Measurements from ENCODE around the gene RPS17. TPM values are rescaled to one million over a fixed set of nuclear protein-coding genes. Genes with fewer than 3 reads are reported as not detected.
"Not testable (repeated sequence)": the region's sequence is repeated elsewhere in the genome, so short reads cannot be mapped to it uniquely, and the experiment has no call there.

Gene RPS17
- total RNA-seq, 1 donor from 2014 or later = 3,227 TPM

DNA sequence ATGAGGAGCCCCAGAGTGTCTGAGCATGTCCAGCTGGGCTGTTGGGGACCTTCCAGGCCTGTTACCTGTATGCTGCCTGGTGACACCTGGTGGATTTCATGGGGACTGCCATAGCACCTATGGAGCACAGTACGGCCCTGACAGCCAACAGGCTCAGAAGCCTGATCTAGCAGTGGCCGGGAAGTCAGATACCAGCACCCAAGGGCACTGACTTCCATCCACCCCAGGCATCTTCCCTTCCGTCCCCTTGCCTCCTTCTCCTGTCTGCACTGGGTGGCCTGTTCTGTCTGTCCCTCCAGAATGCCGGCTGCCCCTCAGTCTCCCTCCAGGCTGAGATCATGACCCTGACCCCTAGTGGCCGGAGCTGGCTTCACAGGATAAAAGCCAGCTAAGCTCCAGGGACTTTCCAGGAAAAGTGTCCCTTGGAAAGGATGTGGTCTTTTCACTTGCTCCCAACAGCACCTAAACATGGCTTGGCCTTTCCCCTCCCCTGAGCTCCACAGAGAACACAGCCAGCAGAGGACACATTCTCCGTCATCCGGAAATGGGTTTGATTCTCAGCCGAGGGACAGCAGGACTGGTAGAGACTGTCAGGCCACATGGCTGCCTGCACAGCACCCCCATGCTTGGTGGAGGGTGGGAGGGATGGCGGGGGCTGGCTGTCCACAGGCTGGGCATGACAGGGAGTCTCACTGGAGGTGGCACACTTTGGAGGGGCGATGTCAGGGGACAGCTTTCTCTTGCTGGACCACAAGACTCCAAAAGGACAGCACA, 9.5 kb downstream of the RPS17 start:
- peaks cover 27% of the 10 kb centered on the region for H3K36me3 Mint-ChIP-seq (ENCODE audit: low read depth)
- peaks cover 7% of the 10 kb centered on the region for H3K4me1 Mint-ChIP-seq
- peak overlapping the region; percentile 69 for H3K4me3 Mint-ChIP-seq
- DNase-seq (peak; percentile 65), ATAC-seq (ENCODE audit: low read depth) (peak; percentile 96)
- ChIA-PET POLR2A (interaction anchor here (1.3 to 2.3 kb wide), 2 partner anchors 9 to 481 kb away, joined by 5 to 44 read pairs; partner anchors contain the start of genes C15orf40 and RPS17), CTCF (interaction anchor here (0.6 to 1.6 kb wide), 9 partner anchors 9 to 480 kb away, joined by 3 to 22 read pairs (median 3); partner anchors contain the start of genes C15orf40 and RPS17)
- no peaks in the 10 kb centered on the region for H3K27me3 Mint-ChIP-seq
- peak overlapping the region; percentile 16 for H3K27ac Mint-ChIP-seq
- intact Hi-C loops (cut with micrococcal nuclease) = no loop called here
- TF ChIP-seq, protein P1, sequence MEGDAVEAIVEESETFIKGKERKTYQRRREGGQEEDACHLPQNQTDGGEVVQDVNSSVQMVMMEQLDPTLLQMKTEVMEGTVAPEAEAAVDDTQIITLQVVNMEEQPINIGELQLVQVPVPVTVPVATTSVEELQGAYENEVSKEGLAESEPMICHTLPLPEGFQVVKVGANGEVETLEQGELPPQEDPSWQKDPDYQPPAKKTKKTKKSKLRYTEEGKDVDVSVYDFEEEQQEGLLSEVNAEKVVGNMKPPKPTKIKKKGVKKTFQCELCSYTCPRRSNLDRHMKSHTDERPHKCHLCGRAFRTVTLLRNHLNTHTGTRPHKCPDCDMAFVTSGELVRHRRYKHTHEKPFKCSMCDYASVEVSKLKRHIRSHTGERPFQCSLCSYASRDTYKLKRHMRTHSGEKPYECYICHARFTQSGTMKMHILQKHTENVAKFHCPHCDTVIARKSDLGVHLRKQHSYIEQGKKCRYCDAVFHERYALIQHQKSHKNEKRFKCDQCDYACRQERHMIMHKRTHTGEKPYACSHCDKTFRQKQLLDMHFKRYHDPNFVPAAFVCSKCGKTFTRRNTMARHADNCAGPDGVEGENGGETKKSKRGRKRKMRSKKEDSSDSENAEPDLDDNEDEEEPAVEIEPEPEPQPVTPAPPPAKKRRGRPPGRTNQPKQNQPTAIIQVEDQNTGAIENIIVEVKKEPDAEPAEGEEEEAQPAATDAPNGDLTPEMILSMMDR (IDR thresholded peaks at IDR 0.05) = no peak
- peaks cover 4% of the 10 kb centered on the region for H3K9me3 Mint-ChIP-seq

DNA sequence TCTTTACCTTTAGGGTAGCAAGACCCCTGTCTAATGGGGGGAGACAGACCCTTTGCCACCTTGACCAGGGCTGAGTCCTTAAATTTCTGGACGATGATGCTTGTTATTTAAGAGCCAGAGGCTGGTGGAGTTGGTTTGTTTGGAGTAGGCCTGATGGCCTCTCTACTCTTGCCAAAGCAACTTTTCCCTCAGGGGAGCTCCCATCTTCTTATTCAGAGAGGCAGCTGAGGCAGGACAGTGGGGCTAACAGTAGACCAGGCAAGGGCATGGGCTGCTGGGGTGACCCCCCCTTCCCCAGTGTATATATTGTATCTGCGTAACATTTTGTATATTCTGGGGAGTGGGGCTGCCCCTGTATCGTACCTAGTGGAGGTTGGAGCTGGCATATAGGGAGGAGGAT, 10.3 kb downstream of the RPS17 start:
- Mint-ChIP-seq H3K27ac (no peak overlapping the region), H3K9me3 (peaks cover 4% of the 10 kb centered on the region), H3K4me3 (no peak overlapping the region), H3K36me3 (ENCODE audit: low read depth) (peaks cover 19% of the 10 kb centered on the region), H3K4me1 (peaks cover 7% of the 10 kb centered on the region), H3K27me3 (no peaks in the 10 kb centered on the region)
- ChIA-PET POLR2A (interaction anchor here (1.3 to 2.3 kb wide), 2 partner anchors 10 to 482 kb away, joined by 5 to 44 read pairs; partner anchors contain the start of genes C15orf40 and RPS17), CTCF (interaction anchor here (1.3 to 1.6 kb wide), 3 partner anchors 10 to 481 kb away, joined by 7 to 22 read pairs (median 17); partner anchors contain the start of genes C15orf40 and RPS17)
- intact Hi-C loops (cut with micrococcal nuclease) = no loop called here
- DNase-seq = no peak
- TF ChIP-seq, protein P1 (IDR thresholded peaks at IDR 0.05) = no peak
- no peak for ATAC-seq (ENCODE audit: low read depth)

DNA sequence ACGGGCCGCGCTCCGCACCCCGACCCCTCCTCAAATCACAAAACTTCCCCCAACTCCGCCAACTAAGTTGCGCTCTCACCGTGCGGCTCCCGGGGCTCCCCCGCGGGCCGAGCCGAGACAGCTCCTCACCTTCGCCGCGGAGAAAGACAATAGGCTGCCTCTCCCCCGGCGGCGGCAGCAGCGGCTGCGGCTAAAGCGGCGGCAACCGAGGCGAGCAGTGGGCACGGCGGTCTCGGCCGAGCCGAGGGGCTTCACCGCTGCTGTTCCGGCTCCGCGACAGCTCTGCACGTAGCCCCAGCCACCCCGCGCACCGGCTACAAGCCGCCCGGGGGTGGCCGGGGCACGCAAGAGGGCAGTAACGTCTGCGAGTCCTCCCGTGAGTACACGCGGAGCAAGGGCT, 26.7 kb downstream of the RPS17 start:
- POLR2A ChIA-PET; ATAC-seq (ENCODE audit: low read depth); DNase-seq; H3K4me1 Mint-ChIP-seq; intact Hi-C loops (cut with micrococcal nuclease); CTCF ChIA-PET; H3K27ac Mint-ChIP-seq; H3K36me3 Mint-ChIP-seq (ENCODE audit: low read depth); H3K9me3 Mint-ChIP-seq; H3K27me3 Mint-ChIP-seq; H3K4me3 Mint-ChIP-seq: not testable (repeated sequence)

DNA sequence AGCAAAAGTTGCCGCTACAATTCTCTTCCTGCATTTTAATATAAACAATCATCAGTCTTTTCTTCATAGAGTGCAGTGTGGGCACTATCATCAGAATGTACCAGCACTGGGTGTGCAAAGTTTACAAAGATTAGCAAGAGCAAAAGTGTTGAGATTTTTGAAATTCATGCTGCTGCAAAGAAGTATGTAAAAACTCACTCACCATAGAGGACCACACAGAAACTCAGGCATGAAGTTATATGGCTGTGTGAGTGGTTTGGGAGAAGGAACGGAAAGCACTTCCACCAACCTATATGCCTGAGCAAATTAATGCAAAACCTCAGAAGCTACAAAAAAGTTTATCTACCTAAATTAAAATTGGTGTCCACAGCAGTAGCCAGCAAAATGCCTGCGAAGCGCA, 32.6 kb downstream of the RPS17 start:
- H3K27ac Mint-ChIP-seq = not testable (repeated sequence)

DNA sequence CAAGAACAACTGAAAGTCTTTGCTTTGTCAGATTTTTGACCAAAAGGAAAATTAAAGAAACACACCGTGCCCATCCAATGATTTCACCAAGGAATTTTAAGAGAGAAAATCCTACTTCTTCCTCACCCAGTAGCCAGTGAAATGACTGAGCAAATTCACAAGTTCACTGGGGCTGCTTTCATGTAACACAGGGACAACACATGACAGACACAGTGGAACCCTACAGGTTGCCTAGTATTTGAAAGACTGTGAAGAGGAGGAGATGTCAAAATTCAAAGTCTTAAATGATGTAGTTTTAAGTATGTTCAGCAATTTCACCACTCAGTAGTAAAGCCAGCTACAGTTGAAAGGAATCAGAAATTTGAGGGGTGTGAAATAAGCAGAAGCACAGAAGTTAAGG, 33.2 kb downstream of the RPS17 start:
- H3K27ac Mint-ChIP-seq; intact Hi-C loops (cut with micrococcal nuclease); DNase-seq; H3K9me3 Mint-ChIP-seq; H3K4me3 Mint-ChIP-seq; ATAC-seq (ENCODE audit: low read depth); H3K4me1 Mint-ChIP-seq; H3K27me3 Mint-ChIP-seq; POLR2A ChIA-PET; H3K36me3 Mint-ChIP-seq (ENCODE audit: low read depth); CTCF ChIA-PET: not testable (repeated sequence)

More for the DNA sequence above, 32.6 kb downstream of the RPS17 start:
- CTCF ChIA-PET; ATAC-seq (ENCODE audit: low read depth); H3K4me3 Mint-ChIP-seq; H3K9me3 Mint-ChIP-seq; H3K4me1 Mint-ChIP-seq; H3K27me3 Mint-ChIP-seq; intact Hi-C loops (cut with micrococcal nuclease); DNase-seq; POLR2A ChIA-PET; H3K36me3 Mint-ChIP-seq (ENCODE audit: low read depth): not testable (repeated sequence)

DNA sequence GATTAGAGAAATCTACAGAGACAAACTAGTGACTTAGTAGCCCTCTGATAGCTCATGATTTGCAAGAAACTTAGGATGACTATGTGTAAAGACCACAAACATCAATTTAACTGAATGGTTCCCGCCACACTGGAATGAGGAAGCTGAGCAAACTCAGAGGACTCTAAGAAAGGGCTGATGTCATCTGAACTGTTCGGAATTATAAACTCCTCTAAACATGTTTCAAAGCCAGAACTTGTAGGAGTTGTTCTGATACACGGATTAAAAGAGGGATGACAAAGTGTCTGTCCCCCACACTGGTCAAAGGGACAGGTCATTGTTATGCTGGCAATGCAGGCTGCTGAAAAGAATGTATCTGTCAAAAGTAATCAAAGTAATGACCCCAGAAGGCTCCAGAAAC, 34.4 kb downstream of the RPS17 start:
- H3K36me3 Mint-ChIP-seq (ENCODE audit: low read depth); intact Hi-C loops (cut with micrococcal nuclease); CTCF ChIA-PET; H3K9me3 Mint-ChIP-seq; ATAC-seq (ENCODE audit: low read depth); H3K27ac Mint-ChIP-seq; DNase-seq; H3K4me1 Mint-ChIP-seq; H3K27me3 Mint-ChIP-seq; POLR2A ChIA-PET; H3K4me3 Mint-ChIP-seq: not testable (repeated sequence)

DNA sequence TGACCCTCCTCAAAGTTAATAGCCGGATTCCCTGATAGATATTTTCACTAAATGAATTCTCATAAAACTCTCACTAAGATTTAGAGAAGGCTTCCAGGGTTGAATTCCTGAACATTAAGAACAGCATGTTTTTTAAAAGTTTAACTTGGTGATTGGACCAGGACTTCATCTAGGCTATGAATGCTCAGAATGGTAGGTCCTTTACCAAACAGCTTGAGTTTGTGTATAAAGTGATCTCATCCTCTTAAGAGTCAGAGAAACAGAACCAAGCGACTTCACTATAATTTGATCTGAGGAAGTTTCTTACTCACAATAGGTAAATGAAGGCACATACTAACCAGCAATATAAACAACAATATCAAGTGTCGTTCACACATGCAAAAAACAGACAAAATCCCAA, 36.2 kb downstream of the RPS17 start:
- DNase-seq; H3K4me1 Mint-ChIP-seq; H3K27ac Mint-ChIP-seq; CTCF ChIA-PET; H3K9me3 Mint-ChIP-seq; H3K27me3 Mint-ChIP-seq; H3K4me3 Mint-ChIP-seq; ATAC-seq (ENCODE audit: low read depth); intact Hi-C loops (cut with micrococcal nuclease); H3K36me3 Mint-ChIP-seq (ENCODE audit: low read depth); POLR2A ChIA-PET: not testable (repeated sequence)

DNA sequence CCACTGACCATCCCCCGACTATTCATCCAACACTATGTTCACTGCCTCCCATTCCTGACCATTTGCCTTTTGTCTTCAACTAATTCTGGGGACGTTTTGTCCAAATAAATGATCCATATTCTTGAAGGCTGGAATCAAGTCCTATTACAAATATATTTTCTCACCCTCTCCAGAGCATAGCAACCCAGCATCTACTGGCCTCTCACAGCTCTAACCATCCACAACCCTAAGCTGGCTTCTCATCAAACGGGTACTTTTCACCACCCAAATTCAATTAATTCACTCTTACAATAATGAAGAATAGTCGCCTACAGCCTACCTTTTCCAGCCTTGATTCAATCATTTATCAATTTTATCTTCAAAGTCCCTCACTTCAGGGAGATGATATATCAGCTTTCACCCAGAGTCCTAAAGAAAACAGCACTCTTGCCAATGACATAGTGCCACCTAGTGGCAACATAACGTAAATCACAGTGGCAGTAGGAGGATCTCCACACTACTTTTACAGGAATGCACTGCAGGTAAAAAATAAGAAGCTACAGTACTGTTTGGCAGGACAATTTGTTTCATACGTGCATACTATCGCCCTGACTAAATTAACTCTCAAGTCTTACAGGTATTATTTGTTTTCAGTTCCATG, 37.4 kb downstream of the RPS17 start:
- intact Hi-C loops (cut with micrococcal nuclease); DNase-seq; H3K27ac Mint-ChIP-seq; H3K4me3 Mint-ChIP-seq; CTCF ChIA-PET; H3K36me3 Mint-ChIP-seq (ENCODE audit: low read depth); H3K27me3 Mint-ChIP-seq; H3K9me3 Mint-ChIP-seq; H3K4me1 Mint-ChIP-seq; POLR2A ChIA-PET: not testable (repeated sequence)
- peak; percentile 58 for ATAC-seq (ENCODE audit: low read depth)

DNA sequence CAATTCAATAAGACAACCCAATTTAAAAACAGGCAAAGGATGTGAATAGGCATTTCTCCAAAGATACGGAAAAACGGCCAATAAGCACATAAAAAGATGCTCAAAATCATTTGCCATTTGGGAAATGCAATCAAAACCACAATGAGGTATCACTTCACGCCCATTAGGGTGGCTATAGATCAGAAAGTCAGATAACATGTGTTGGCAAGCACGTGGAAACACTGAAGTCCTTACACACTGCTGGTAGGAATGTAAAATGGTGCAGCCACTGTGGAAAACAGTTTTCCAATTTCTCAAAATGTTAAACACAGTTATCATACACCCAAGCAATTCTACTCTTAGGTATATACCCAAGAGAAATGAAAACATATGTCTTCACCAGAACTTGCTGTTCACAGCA, 39.5 kb downstream of the RPS17 start:
- H3K9me3 Mint-ChIP-seq; CTCF ChIA-PET; H3K4me1 Mint-ChIP-seq; intact Hi-C loops (cut with micrococcal nuclease); H3K4me3 Mint-ChIP-seq; POLR2A ChIA-PET; H3K27ac Mint-ChIP-seq; ATAC-seq (ENCODE audit: low read depth); H3K36me3 Mint-ChIP-seq (ENCODE audit: low read depth); DNase-seq; H3K27me3 Mint-ChIP-seq: not testable (repeated sequence)

DNA sequence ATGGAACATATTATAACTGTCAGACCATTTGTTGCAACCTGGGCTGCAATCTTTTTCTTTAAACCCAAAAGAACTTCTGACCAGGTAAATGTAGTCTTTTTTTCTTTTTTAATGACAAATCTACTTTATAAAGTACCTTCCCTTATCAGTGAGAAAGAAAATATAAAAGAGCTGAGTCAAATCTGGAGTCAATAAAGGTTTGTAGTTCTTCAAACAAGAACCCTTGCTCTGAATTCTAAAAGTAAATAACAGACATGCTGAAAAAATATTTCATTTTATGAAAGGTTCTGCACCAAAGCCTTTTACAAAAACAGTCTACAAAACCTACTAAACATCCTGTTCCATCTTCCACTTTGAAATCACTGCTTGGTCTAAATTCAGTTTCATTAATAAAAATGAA, 42.3 kb downstream of the RPS17 start:
- CTCF ChIA-PET; H3K27me3 Mint-ChIP-seq; ATAC-seq (ENCODE audit: low read depth); H3K9me3 Mint-ChIP-seq; H3K4me1 Mint-ChIP-seq; H3K36me3 Mint-ChIP-seq (ENCODE audit: low read depth); intact Hi-C loops (cut with micrococcal nuclease); DNase-seq; POLR2A ChIA-PET; H3K4me3 Mint-ChIP-seq; H3K27ac Mint-ChIP-seq: not testable (repeated sequence)

Data from activated B cell treated with CpG ODN at 0.5 μM for 24 hours (primary cell).